GM19468 (cell line): ENCODE results near the gene PGC.
"Not testable (repeated sequence)": the region's sequence is repeated elsewhere in the genome, so short reads cannot be mapped to it uniquely, and the experiment has no call there.

Source experiments
- ATAC-seq: cut with Tn5 transposase; IDR thresholded peaks from one replicate; pipeline ENCODE4 v1.9.1; 2021; ENCODE audit warnings: mild to moderate bottlenecking, moderate library complexity, moderate number of reproducible peaks; ENCODE audit not compliant: unreplicated experiment; ENCODE audit errors: extremely low read depth

PGC gene

GRCh38 chr6:41777551-41778285 is 30.5 kb upstream of the PGC start:
- no peak for ATAC-seq

- no peak for ATAC-seq
Observed at GRCh38 chr6:41775293-41775882, 28.2 kb upstream of the PGC start.

GRCh38 chr6:41774841-41775240 is 27.6 kb upstream of the PGC start:
- ATAC-seq: no peak

- ATAC-seq: no peak
Observed at GRCh38 chr6:41771058-41771983, 24.1 kb upstream of the PGC start.

DNA sequence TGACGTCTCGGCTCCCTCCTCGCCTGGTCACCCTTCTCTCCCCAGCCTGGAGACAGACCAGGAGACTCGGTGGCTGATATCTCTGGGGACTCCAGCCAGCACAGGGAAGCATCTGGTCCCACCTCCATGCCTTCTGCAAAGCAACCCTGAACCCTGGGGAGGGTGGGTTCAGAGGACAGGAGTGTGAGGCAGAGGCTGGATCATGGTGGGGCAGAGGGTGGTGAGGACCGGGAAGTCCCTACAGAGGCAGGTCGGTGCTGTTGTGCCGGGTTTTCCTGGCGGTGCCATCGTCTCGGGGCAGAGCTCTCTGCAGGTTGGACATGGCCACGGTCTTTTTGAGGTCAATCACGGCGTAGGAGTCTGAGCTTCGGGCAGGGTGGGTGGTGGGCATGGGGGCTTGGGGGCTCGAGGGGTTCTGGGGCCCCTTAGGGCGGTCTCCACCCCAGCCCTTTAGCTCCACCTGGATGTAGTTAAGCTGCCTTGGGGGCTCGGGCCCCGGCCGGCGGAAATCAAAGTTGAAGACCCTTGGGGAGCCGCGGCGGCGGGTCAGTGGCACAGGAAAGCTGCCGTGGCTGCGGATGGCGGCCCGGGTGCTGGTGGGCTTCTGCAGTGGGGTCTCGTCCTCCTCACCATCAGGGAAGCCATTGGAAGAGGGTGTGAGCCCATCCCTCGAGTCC is 23.3 kb upstream of the PGC start:
- no peak for ATAC-seq

GRCh38 chr6:41769376-41769775 is 22.2 kb upstream of the PGC start:
- ATAC-seq: no peak

DNA sequence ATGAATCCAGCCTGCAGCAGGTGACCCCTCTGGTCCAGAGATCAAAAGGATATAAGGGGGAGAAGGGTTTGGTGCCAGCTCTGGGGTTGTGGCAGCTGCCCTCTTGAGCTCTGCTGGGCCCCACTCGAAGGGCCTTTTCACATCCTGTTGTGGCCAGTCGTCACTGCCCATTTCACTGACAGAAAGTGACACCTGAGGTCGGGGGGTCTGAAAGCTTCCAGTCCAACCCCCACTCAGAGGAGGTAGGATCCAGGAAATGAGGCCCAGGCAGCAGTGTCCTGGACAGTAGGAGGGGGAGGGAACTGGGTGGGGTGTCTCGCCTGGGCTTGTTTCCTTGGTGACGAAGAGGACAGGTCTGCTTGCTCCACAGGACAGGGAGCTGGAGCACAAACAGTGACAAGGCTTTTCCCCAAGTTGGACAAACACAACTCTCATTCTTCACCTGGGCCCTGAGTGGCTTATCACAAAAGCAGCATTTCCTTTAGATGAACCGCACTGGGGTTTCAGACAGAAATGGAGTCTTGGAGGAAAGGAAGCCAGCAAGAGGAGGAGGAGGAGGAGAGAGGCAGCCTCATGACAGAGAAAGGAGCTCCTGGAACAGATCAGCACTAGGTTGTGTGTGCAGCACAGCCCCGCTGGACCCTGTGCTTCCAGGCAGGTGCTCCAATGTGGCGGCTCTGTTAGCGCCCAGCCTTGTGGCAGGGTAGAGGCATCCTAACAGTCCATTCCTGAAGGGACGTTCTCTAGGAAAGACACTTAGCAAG is 21.5 kb upstream of the PGC start:
- no peak for ATAC-seq

DNA sequence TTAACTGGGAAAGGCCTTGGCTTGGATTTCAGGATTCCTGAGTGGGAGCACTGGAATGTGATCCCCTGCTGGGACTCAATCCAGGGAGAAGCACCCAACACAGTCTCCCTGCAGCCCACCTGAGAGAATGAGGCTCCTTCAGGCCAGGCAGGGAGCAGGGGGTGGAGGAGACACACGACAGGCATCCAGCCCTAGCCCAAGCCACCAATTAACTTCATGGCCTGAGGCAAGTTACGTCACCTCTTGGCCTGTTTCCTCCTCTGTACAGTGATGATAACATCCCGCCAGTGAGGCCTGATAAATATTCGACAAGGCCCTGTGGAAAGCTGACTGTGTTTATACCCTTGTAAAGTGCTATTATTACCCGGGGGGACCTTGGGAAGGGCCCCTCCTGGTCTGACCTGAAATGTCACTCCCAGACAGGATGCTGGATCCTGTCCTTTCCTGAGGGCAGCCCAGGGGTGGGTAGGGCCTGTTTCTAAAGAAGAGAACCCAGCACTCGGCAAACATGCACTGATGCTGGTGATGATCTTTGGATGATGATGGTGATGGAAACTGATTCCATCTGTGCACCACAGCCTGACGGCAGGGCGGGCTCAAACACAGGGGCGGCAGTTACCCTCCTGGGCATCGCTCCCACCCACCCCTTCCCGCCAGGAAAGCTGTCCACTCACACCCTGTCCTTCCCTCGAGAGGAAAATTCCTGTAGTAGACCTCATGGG is 20.1 kb upstream of the PGC start:
- no peak for ATAC-seq

GRCh38 chr6:41766043-41766664 is 19.0 kb upstream of the PGC start:
- ATAC-seq: not testable (repeated sequence)

GRCh38 chr6:41763470-41763869 is 16.3 kb upstream of the PGC start:
- no peak for ATAC-seq

GRCh38 chr6:41759905-41760579 is 12.8 kb upstream of the PGC start:
- ATAC-seq: no peak

- ATAC-seq: no peak
Observed at GRCh38 chr6:41759106-41759904, 12.1 kb upstream of the PGC start.

GRCh38 chr6:41758641-41759035 is 11.4 kb upstream of the PGC start:
- ATAC-seq: no peak

- ATAC-seq: no peak
Observed at GRCh38 chr6:41757931-41758640, 10.9 kb upstream of the PGC start.

DNA sequence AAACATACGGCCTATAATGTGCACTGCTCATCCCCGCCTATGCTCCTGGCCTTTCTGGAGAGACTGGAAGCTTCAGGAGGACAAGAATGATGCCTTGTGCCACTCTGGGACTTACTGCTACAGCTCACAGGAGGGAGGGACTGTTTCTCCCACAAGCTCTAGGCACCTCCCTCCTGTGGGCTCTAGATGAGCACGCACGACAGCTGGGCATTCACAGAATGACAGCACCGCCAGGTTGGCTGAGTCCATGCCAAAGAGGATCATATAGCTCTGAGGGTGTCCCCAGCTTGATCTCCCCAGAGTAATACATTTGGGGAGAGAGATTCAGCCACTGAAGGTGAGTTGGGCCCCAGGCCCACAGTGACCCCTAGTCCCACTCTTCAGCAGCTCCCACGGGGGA is 10.1 kb upstream of the PGC start:
- no peak for ATAC-seq

DNA sequence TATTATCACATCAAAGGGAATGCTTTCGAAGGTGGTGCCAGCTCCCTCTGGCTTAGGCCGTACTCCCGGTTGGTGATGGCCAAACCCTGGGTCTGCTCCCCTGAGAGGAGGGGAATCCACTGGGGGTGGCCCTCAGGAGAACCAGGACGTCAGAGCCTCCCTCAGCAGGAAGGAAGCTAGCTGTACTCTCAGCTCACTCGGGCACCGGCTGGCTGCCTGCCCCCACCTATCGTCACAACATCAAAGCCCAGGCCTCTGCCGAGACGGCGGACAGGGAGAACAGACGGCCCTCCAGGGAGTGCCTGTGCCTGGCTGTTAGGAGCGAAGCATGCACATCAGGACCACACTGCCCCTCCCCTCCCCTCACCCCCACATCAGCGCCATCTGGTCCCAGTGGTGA is 9.2 kb upstream of the PGC start:
- no peak for ATAC-seq

DNA sequence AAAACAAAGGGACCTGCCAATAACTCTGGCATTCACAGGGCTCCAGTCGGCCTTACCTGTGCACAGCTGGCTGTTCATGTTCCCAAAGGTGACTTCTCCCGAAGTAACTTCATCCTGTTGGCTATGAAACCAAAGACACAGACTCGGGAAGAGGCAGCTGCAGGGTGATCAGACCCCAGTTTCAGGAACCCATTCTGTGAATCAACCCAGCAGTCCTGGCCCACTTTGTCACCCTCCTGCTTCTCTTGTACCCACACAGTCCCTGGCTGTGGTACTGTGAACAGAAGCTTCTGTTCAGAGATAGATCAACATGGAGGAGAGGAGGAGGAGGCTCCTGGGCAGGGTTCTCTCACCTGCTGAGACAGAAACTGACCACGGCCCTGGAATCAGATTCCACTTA is 8.7 kb upstream of the PGC start:
- no peak for ATAC-seq
